SK-N-SH (cell line): ENCODE data around the gene CALN1. TPM values are rescaled to one million over a fixed set of nuclear protein-coding genes. Genes with fewer than 3 reads are reported as not detected.

Experiments used
- CTCF ChIA-PET: fragments of 300-600, 350-600 bp; formaldehyde crosslinking; extraction: SDS; loops from one replicate; lab custom pipeline; 2021; lab: Yijun Ruan, JAX
- POLR2A ChIA-PET: fragments of 350-600 bp; sonication (Branson Sonifier 250); formaldehyde crosslinking; extraction: SDS; loops from one replicate; lab custom pipeline; 2020; ENCODE audit warnings: antibody characterized with exemption, inconsistent platforms; lab: Yijun Ruan, JAX
- DNase-seq: peaks from one replicate; pipeline ENCODE4 v3.0.0; 2012
- H2AFZ ChIP-seq: fragments of 200-600 bp; sonication (generic); 2 replicates; pipeline ENCODE4 v1.8.1; 2016; ENCODE audit warnings: antibody characterized with exemption, mild to moderate bottlenecking, low read depth
- H3F3A ChIP-seq: fragments of 200-600 bp; sonication (generic); replicated peaks from 2 replicates; pipeline ENCODE3; 2016; ENCODE audit warnings: antibody characterized with exemption, mild to moderate bottlenecking; ENCODE audit not compliant: insufficient read depth
- H3K27ac ChIP-seq, 2 experiments: fragments of 200-500 bp in 1 of 2; fragments of 200-600 bp in 1 of 2; sonication (Bioruptor generic) in 1 of 2; sonication (generic), shearing (Covaris generic) in 1 of 2; 2 replicates each; pipeline versions ENCODE4 v1.5.1 to v1.6.1; 2014 to 2016; ENCODE audit warnings: low read depth in 2 of 2, inconsistent platforms in 1 of 2, low read length in 1 of 2, mild to moderate bottlenecking in 1 of 2, mixed read lengths in 1 of 2
- H3K27me3 ChIP-seq: fragments of 200-600 bp; sonication (generic), shearing (Covaris generic); 2 replicates; pipeline ENCODE4 v1.6.1; 2016; ENCODE audit warnings: mixed run types; ENCODE audit not compliant: insufficient read depth
- H3K36me3 ChIP-seq, 2 experiments: fragments of 200-500 bp in 1 of 2; fragments of 200-600 bp in 1 of 2; sonication (Bioruptor generic) in 1 of 2; sonication (generic) in 1 of 2; replicated peaks in 1 of 2; 2 replicates each; pipeline versions ENCODE3 to v1.5.1; 2014 to 2016; ENCODE audit warnings: low read length in 1 of 2, mild to moderate bottlenecking in 1 of 2; ENCODE audit not compliant: insufficient read depth in 2 of 2, control insufficient read depth in 1 of 2
- H3K4me1 ChIP-seq, 2 experiments: fragments of 200-500 bp in 1 of 2; fragments of 200-600 bp in 1 of 2; sonication (Bioruptor generic) in 1 of 2; sonication (generic), shearing (Covaris generic) in 1 of 2; 2 replicates each; pipeline versions ENCODE4 v1.5.1 to v1.6.1; 2014 to 2016; ENCODE audit warnings: low read depth in 1 of 2, low read length in 1 of 2, mixed run types in 1 of 2; ENCODE audit not compliant: insufficient read depth in 2 of 2, control insufficient read depth in 1 of 2
- H3K4me2 ChIP-seq: fragments of 200-600 bp; sonication (generic), shearing (Covaris generic); 2 replicates; pipeline ENCODE4 v1.6.1; 2017; ENCODE audit warnings: mixed run types
- H3K4me3 ChIP-seq, 2 experiments: fragments of 200-500 bp in 1 of 2; fragments of 200-600 bp in 1 of 2; sonication (Bioruptor generic) in 1 of 2; sonication (generic), shearing (Covaris generic) in 1 of 2; 2 replicates each; pipeline versions ENCODE4 v1.5.1 to v1.8.1; 2014 to 2016; ENCODE audit warnings: low read depth in 2 of 2, inconsistent platforms in 1 of 2, low read length in 1 of 2, mild to moderate bottlenecking in 1 of 2, mixed read lengths in 1 of 2, moderate library complexity in 1 of 2
- H3K79me2 ChIP-seq: fragments of 200-600 bp; sonication (generic); 2 replicates; pipeline ENCODE4 v1.8.1; 2017; ENCODE audit warnings: mild to moderate bottlenecking; ENCODE audit not compliant: insufficient read depth
- H3K9ac ChIP-seq: fragments of 200-600 bp; sonication (generic); 2 replicates; pipeline ENCODE4 v1.6.1; 2017; ENCODE audit warnings: mixed run types
- H3K9me2 ChIP-seq: fragments of 200-600 bp; sonication (generic); 2 replicates; pipeline ENCODE4 v1.6.1; 2017; ENCODE audit warnings: mixed run types
- H3K9me3 ChIP-seq: fragments of 200-600 bp; sonication (generic); 2 replicates; pipeline ENCODE4 v1.6.1; 2017; ENCODE audit warnings: mixed run types, mild to moderate bottlenecking, moderate library complexity
- H4K20me1 ChIP-seq: fragments of 200-600 bp; sonication (generic); 2 replicates; pipeline ENCODE4 v1.6.1; 2017; ENCODE audit warnings: mild to moderate bottlenecking, mixed run types; ENCODE audit not compliant: insufficient read depth
- EZH2phosphoT487 ChIP-seq: fragments of 200-600 bp; sonication (generic); IDR thresholded peaks from 2 replicates; pipeline ENCODE4 v1.6.1; 2017; ENCODE audit warnings: low read depth, mixed run types, mild to moderate bottlenecking, antibody characterized with exemption, moderate library complexity, borderline replicate concordance
- FOSL2 ChIP-seq: IDR thresholded peaks from 2 replicates; pipeline ENCODE4 v1.4.0; 2012; ENCODE audit warnings: low read depth, mild to moderate bottlenecking, moderate library complexity, borderline replicate concordance
- FOXJ3 ChIP-seq: sonication (generic); formaldehyde crosslinking; IDR thresholded peaks from 2 replicates; pipeline ENCODE4 v1.5.1; 2020; ENCODE audit warnings: mild to moderate bottlenecking, missing genetic modification reagents
- FOXM1 ChIP-seq: IDR thresholded peaks from 2 replicates; pipeline ENCODE4 v1.4.0; 2012; ENCODE audit warnings: low read depth, mild to moderate bottlenecking
- GATA2 ChIP-seq: sonication (generic); formaldehyde crosslinking; IDR thresholded peaks from 2 replicates; pipeline ENCODE4 v1.5.0; 2020; ENCODE audit warnings: mild to moderate bottlenecking, missing genetic modification reagents
- MAX ChIP-seq: IDR thresholded peaks from 2 replicates; pipeline ENCODE4 v1.4.0; 2012; ENCODE audit warnings: low read depth
- MEF2A ChIP-seq: IDR thresholded peaks from 2 replicates; pipeline ENCODE4 v1.4.0; 2012; ENCODE audit warnings: low read depth, borderline replicate concordance
- NFIC ChIP-seq: IDR thresholded peaks from 2 replicates; pipeline ENCODE4 v1.4.0; 2012; ENCODE audit warnings: borderline replicate concordance
- NRF1 ChIP-seq: IDR thresholded peaks from 2 replicates; pipeline ENCODE4 v1.6.1; 2012; ENCODE audit warnings: low read depth, mild to moderate bottlenecking, low read length
- PBX3 ChIP-seq: IDR thresholded peaks from 2 replicates; pipeline ENCODE4; 2012
- RAD21 ChIP-seq: IDR thresholded peaks from 2 replicates; pipeline ENCODE4 v1.6.1; 2012; ENCODE audit warnings: mild to moderate bottlenecking, low read length
- RFX5 ChIP-seq: IDR thresholded peaks from 2 replicates; pipeline ENCODE4 v1.6.1; 2012; ENCODE audit warnings: mild to moderate bottlenecking, improper control_type of control experiment, low read length
- SMC3 ChIP-seq: IDR thresholded peaks from 2 replicates; pipeline ENCODE4 v1.6.1; 2012; ENCODE audit warnings: low read depth, low read length, improper control_type of control experiment
- TAF1 ChIP-seq: IDR thresholded peaks from 2 replicates; pipeline ENCODE4 v1.6.1; 2012; ENCODE audit warnings: low read depth, mild to moderate bottlenecking, low read length, moderate library complexity, borderline replicate concordance
- TCF12 ChIP-seq: IDR thresholded peaks from 2 replicates; pipeline ENCODE4 v1.4.0; 2012
- USF1 ChIP-seq: IDR thresholded peaks from 2 replicates; pipeline ENCODE4 v1.4.0; 2012; ENCODE audit warnings: low read depth, borderline replicate concordance
- YY1 ChIP-seq: IDR thresholded peaks from 2 replicates; pipeline ENCODE4 v1.4.0; 2012; ENCODE audit warnings: low read depth, mild to moderate bottlenecking
- ZBTB33 ChIP-seq: IDR thresholded peaks from 2 replicates; pipeline ENCODE4 v1.4.0; 2012; ENCODE audit warnings: low read depth, borderline replicate concordance
- WGBS: methylation state at CpG from one replicate; pipeline ENCODE4 v1.1.6; 2017; ENCODE audit warnings: low lambda C conversion rate; 5-methylcytosine and 5-hydroxymethylcytosine counted together
- polyA plus RNA-seq, 3 experiments: library from polyadenylated mRNA; depleted of rRNA; stranded (reverse); fragments of >200 nt; gene quantifications; 2 replicates each; pipeline ENCODE4 v1.2.3, GENCODE V29; 2012

Gene CALN1
- polyA plus RNA-seq, 1 of the 3 experiments (the other 2 are of a cell fraction): not detected

GRCh38 chr7:72159911-72160310, 252.2 kb downstream of the CALN1 start:
- Histone ChIP-seq H3K9ac (no peak overlapping the region), H3K27me3 (no peaks in the 10 kb centered on the region), H3F3A (no peaks in the 10 kb centered on the region), H3K4me2 (no peak overlapping the region), H3K9me2 (no peaks in the 10 kb centered on the region), H3K27ac (no peak overlapping the region), H2AFZ (no peak overlapping the region), H3K36me3 (no peaks in the 10 kb centered on the region), H4K20me1 (no peaks in the 10 kb centered on the region), H3K4me3 (no peak overlapping the region), H3K4me1 (no peaks in the 10 kb centered on the region), H3K9me3 (peaks cover 3% of the 10 kb centered on the region; the same call in 1 of the 2 replicates), H3K79me2 (no peaks in the 10 kb centered on the region)
- POLR2A ChIA-PET: no interaction called here
- TF ChIP-seq NRF1: no peak
- DNase-seq: no peak
- CTCF ChIA-PET: interaction anchor here (1.8 kb wide), 1 partner anchor 14 kb away, joined by 5 read pairs; no protein-coding TSS in a partner anchor
- WGBS: 2% methylated on average over 4 of the region's 4 CpGs

- no peaks in the 10 kb centered on the region for H3K79me2 ChIP-seq
- H2AFZ ChIP-seq: no peak overlapping the region
- H3K4me2 ChIP-seq: no peak overlapping the region
- ChIA-PET CTCF (no interaction called here), POLR2A (no interaction called here)
- no peak for DNase-seq
- no peaks in the 10 kb centered on the region for H3K9me3 ChIP-seq
- no peaks in the 10 kb centered on the region for H3F3A ChIP-seq
- no peaks in the 10 kb centered on the region for H3K27me3 ChIP-seq
- WGBS: 2% methylated on average over 3 of the region's 3 CpGs
- no peak for TF ChIP-seq RAD21
- TF ChIP-seq NFIC: no peak
- no peak for TF ChIP-seq FOXJ3
- TF ChIP-seq FOSL2: no peak
- TF ChIP-seq SMC3: no peak
- no peak overlapping the region for H3K9ac ChIP-seq
- H4K20me1 ChIP-seq: no peaks in the 10 kb centered on the region
- no peaks in the 10 kb centered on the region for H3K36me3 ChIP-seq
- H3K9me2 ChIP-seq: no peaks in the 10 kb centered on the region
- no peak overlapping the region for H3K4me3 ChIP-seq
- H3K4me1 ChIP-seq: no peaks in the 10 kb centered on the region
- no peak overlapping the region for H3K27ac ChIP-seq
These were observed 255.5 kb downstream of the CALN1 start for GRCh38 chr7:72156671-72157070.

GRCh38 chr7:72153132-72153512, 259.0 kb downstream of the CALN1 start:
- Histone ChIP-seq H3K9me3 (no peaks in the 10 kb centered on the region), H2AFZ (no peak overlapping the region), H3K27me3 (no peaks in the 10 kb centered on the region), H3K4me1 (no peaks in the 10 kb centered on the region), H3K9ac (no peak overlapping the region), H4K20me1 (no peaks in the 10 kb centered on the region), H3K27ac (no peak overlapping the region), H3K36me3 (no peaks in the 10 kb centered on the region), H3K4me2 (no peak overlapping the region), H3F3A (no peaks in the 10 kb centered on the region)
- no peak for DNase-seq
- 23% methylated on average over 5 of the region's 5 CpGs for WGBS
- CTCF ChIA-PET: interaction anchor here (1.0 to 1.1 kb wide), 2 partner anchors 8 to 30 kb away, joined by 3 read pairs; no protein-coding TSS in a partner anchor
- TF ChIP-seq MEF2A (no peak), RAD21 (no peak), RFX5 (no peak), TAF1 (no peak), ZBTB33 (no peak), GATA2 (CRISPR knock-in tag) (no peak), YY1 (no peak), PBX3 (no peak), FOXM1 (no peak), USF1 (no peak), TCF12 (no peak), EZH2phosphoT487 (no peak), MAX (no peak)
- TF ChIP-seq, all 33 proteins: peak for 0
- Histone ChIP-seq H3K79me2 (no peaks in the 10 kb centered on the region), H3K9me2 (no peaks in the 10 kb centered on the region), H3K4me3 (no peak overlapping the region)
- POLR2A ChIA-PET: no interaction called here
